K562 (cell line): ENCODE measurements around the gene ALG11. TPM values are rescaled to one million over a fixed set of nuclear protein-coding genes. Genes with fewer than 3 reads are reported as not detected.

Experiments
- CC2D1A ChIP-seq: fragments of 450-650 bp; IDR thresholded peaks from 2 replicates; pipeline ENCODE4 v1.6.1; 2017; ENCODE audit warnings: mild to moderate bottlenecking
- CREB1 ChIP-seq, 2 experiments: sonication (generic) in 1 of 2; formaldehyde crosslinking in 1 of 2; IDR thresholded peaks; 2 replicates each; pipeline versions ENCODE4 v1.6.1 to v1.8.0; 2012 to 2022; ENCODE audit warnings: inconsistent platforms in 1 of 2, mild to moderate bottlenecking in 1 of 2, missing genetic modification reagents in 1 of 2, moderate library complexity in 1 of 2
- KAT7 ChIP-seq: sonication (generic); formaldehyde crosslinking; IDR thresholded peaks from 2 replicates; pipeline ENCODE4 v1.8.0; 2022; ENCODE audit warnings: missing genetic modification reagents, mild to moderate bottlenecking, borderline replicate concordance
- MBD2 ChIP-seq: sonication (generic); IDR thresholded peaks from 2 replicates; pipeline ENCODE4 v1.6.1; 2016; ENCODE audit warnings: low read depth, borderline replicate concordance
- PHB2 ChIP-seq: fragments of 450-650 bp; IDR thresholded peaks from 2 replicates; pipeline ENCODE4 v1.6.1; 2017; ENCODE audit warnings: low read depth
- PHF20 ChIP-seq: fragments of 450-650 bp; IDR thresholded peaks from 2 replicates; pipeline ENCODE4 v1.6.1; 2018; ENCODE audit not compliant: partially characterized antibody
- PTRF ChIP-seq: fragments of 450-650 bp; IDR thresholded peaks from 2 replicates; pipeline ENCODE4 v1.6.1; 2016; ENCODE audit warnings: mild to moderate bottlenecking, missing genetic modification characterization, missing compliant biosample characterization
- SRSF1 ChIP-seq: fragments of 200-400 bp; formaldehyde crosslinking; IDR thresholded peaks from 2 replicates; pipeline ENCODE4 v1.6.1; 2017; ENCODE audit warnings: mild to moderate bottlenecking, low read depth, low read length, moderate library complexity
- TAF9B ChIP-seq: fragments of 450-650 bp; IDR thresholded peaks from 2 replicates; pipeline ENCODE4 v1.6.1; 2018; ENCODE audit warnings: mild to moderate bottlenecking; ENCODE audit not compliant: partially characterized antibody
- YY1 ChIP-seq, 3 experiments: IDR thresholded peaks; 2 replicates each; pipeline ENCODE4 v1.6.1; 2011; ENCODE audit warnings: low read length in 2 of 3, mild to moderate bottlenecking in 2 of 3, moderate library complexity in 2 of 3, borderline replicate concordance in 1 of 3, control low read depth in 1 of 3, low read depth in 1 of 3; ENCODE audit not compliant: insufficient read depth in 3 of 3, insufficient replicate concordance in 2 of 3, control insufficient read depth in 1 of 3, insufficient read length in 1 of 3; ENCODE audit errors: extremely low read depth in 1 of 3
- polyA plus RNA-seq, 8 experiments: library from polyadenylated mRNA; depleted of rRNA in 4 of 8; stranded (reverse) in 5 of 8; unstranded in 3 of 8; fragments of >200 nt; fragmentation: Nextera tagmentation in 2 of 8; fragmentation: Illumina TruSeq in 1 of 8; extraction: Ambion mirVana in 2 of 8; extraction: Trizol in 1 of 8; gene quantifications; 2 replicates each; pipeline versions ENCODE4 v1.2.1 to v1.2.3, GENCODE V29; 2011 to 2014; ENCODE audit warnings: inconsistent platforms in 1 of 8, missing spikeins in 1 of 8
- total RNA-seq, 7 experiments: library from RNA; depleted of rRNA in 6 of 7; stranded (reverse); fragments of >200 nt in 6 of 7; fragmentation: Illumina TruSeq in 2 of 7; extraction: Trizol in 2 of 7; gene quantifications; 2 replicates each; pipeline versions ENCODE4 v1.2.1 to v1.2.3, GENCODE V29; 2011 to 2021; ENCODE audit warnings: low replicate concordance in 1 of 7
- TF ChIP-seq, protein P1 (sequence below): fragments of 450-650 bp; IDR thresholded peaks from 2 replicates; pipeline ENCODE4 v1.6.1; 2016; ENCODE audit warnings: mild to moderate bottlenecking, moderate library complexity
- TF ChIP-seq, protein P2 (sequence below): fragments of 250-450 bp; sonication (Bioruptor Pico); IDR thresholded peaks from 2 replicates; pipeline ENCODE4 v1.9.0; 2021; ENCODE audit warnings: mild to moderate bottlenecking, inconsistent platforms

ALG11 gene
- total and polyA plus RNA-seq, 9 of the 15 experiments (the other 6 are each of a cell fraction or from before 2014, with no cell fraction given), result 7.3 to 19.2 (median 16.3) TPM

DNA sequence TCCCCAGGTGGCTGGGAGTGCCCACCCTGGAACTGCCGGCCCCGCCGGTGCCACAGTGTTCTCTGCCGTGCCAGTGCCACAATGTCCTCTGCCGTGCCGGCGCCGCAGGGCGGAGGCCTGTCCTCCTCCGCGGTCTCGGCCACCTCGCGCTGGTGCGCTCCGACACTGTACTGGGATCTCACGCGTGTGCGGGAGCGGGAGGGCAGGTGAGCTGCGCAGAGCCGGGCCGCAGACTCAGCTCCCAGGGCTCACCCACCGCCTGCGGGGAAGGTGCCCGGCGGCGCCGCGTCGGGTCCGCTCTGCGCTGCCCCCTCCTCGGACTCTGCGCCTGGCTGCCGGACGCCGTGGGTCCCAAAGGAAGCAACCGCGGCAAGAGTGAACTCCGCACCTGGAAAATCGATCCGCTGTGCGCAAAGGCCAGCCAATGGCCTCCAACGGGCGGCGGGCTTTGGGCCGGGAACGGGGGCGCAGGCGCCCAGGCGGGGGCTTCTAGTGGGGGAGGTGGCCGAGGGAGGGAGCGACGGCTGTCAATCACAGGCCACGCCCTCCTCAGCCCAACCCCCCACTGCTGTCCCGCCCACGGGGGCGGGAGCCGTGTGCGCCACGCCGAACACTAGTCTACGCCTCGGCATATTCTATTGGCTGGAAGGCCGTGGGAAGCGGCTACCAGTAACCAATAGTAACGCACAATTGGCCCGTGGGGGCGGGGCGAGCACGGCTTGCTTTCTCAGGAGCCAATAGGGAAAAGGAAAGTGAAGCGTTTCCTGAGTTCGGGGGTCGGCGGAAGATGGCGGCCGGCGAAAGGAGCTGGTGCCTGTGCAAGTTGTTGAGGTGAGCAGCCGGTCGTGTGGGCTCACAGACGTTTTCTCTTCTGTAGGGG lies at the start of gene ALG11 (continued):
- TF ChIP-seq, protein P1, sequence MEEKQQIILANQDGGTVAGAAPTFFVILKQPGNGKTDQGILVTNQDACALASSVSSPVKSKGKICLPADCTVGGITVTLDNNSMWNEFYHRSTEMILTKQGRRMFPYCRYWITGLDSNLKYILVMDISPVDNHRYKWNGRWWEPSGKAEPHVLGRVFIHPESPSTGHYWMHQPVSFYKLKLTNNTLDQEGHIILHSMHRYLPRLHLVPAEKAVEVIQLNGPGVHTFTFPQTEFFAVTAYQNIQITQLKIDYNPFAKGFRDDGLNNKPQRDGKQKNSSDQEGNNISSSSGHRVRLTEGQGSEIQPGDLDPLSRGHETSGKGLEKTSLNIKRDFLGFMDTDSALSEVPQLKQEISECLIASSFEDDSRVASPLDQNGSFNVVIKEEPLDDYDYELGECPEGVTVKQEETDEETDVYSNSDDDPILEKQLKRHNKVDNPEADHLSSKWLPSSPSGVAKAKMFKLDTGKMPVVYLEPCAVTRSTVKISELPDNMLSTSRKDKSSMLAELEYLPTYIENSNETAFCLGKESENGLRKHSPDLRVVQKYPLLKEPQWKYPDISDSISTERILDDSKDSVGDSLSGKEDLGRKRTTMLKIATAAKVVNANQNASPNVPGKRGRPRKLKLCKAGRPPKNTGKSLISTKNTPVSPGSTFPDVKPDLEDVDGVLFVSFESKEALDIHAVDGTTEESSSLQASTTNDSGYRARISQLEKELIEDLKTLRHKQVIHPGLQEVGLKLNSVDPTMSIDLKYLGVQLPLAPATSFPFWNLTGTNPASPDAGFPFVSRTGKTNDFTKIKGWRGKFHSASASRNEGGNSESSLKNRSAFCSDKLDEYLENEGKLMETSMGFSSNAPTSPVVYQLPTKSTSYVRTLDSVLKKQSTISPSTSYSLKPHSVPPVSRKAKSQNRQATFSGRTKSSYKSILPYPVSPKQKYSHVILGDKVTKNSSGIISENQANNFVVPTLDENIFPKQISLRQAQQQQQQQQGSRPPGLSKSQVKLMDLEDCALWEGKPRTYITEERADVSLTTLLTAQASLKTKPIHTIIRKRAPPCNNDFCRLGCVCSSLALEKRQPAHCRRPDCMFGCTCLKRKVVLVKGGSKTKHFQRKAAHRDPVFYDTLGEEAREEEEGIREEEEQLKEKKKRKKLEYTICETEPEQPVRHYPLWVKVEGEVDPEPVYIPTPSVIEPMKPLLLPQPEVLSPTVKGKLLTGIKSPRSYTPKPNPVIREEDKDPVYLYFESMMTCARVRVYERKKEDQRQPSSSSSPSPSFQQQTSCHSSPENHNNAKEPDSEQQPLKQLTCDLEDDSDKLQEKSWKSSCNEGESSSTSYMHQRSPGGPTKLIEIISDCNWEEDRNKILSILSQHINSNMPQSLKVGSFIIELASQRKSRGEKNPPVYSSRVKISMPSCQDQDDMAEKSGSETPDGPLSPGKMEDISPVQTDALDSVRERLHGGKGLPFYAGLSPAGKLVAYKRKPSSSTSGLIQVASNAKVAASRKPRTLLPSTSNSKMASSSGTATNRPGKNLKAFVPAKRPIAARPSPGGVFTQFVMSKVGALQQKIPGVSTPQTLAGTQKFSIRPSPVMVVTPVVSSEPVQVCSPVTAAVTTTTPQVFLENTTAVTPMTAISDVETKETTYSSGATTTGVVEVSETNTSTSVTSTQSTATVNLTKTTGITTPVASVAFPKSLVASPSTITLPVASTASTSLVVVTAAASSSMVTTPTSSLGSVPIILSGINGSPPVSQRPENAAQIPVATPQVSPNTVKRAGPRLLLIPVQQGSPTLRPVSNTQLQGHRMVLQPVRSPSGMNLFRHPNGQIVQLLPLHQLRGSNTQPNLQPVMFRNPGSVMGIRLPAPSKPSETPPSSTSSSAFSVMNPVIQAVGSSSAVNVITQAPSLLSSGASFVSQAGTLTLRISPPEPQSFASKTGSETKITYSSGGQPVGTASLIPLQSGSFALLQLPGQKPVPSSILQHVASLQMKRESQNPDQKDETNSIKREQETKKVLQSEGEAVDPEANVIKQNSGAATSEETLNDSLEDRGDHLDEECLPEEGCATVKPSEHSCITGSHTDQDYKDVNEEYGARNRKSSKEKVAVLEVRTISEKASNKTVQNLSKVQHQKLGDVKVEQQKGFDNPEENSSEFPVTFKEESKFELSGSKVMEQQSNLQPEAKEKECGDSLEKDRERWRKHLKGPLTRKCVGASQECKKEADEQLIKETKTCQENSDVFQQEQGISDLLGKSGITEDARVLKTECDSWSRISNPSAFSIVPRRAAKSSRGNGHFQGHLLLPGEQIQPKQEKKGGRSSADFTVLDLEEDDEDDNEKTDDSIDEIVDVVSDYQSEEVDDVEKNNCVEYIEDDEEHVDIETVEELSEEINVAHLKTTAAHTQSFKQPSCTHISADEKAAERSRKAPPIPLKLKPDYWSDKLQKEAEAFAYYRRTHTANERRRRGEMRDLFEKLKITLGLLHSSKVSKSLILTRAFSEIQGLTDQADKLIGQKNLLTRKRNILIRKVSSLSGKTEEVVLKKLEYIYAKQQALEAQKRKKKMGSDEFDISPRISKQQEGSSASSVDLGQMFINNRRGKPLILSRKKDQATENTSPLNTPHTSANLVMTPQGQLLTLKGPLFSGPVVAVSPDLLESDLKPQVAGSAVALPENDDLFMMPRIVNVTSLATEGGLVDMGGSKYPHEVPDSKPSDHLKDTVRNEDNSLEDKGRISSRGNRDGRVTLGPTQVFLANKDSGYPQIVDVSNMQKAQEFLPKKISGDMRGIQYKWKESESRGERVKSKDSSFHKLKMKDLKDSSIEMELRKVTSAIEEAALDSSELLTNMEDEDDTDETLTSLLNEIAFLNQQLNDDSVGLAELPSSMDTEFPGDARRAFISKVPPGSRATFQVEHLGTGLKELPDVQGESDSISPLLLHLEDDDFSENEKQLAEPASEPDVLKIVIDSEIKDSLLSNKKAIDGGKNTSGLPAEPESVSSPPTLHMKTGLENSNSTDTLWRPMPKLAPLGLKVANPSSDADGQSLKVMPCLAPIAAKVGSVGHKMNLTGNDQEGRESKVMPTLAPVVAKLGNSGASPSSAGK, result peak; percentile 60
- TF ChIP-seq MBD2 (peak; percentile 86), CREB1 (IDR thresholded peaks at IDR 0.05) (peak; percentile 52), CREB1 (CRISPR knock-in tag; IDR thresholded peaks at IDR 0.05) (no peak), PHF20 (peak; percentile 76), PTRF (tag) (no peak), SRSF1 (no peak), YY1 (IDR thresholded peaks at IDR 0.05; ENCODE audit: borderline replicate concordance in 1 of 3, control insufficient read depth in 1 of 3, extremely low read depth in 1 of 3, insufficient read depth in 3 of 3, insufficient read length in 1 of 3, insufficient replicate concordance in 2 of 3, low read depth in 1 of 3, low read length in 2 of 3) (peak; percentile 65 to 96 (median 91)), KAT7 (peak; percentile 82; the same call in 1 of the 2 replicates), TAF9B (peak; percentile 64), PHB2 (no peak), CC2D1A (peak; percentile 53; the same call in 1 of the 2 replicates)
- TF ChIP-seq, protein P2, sequence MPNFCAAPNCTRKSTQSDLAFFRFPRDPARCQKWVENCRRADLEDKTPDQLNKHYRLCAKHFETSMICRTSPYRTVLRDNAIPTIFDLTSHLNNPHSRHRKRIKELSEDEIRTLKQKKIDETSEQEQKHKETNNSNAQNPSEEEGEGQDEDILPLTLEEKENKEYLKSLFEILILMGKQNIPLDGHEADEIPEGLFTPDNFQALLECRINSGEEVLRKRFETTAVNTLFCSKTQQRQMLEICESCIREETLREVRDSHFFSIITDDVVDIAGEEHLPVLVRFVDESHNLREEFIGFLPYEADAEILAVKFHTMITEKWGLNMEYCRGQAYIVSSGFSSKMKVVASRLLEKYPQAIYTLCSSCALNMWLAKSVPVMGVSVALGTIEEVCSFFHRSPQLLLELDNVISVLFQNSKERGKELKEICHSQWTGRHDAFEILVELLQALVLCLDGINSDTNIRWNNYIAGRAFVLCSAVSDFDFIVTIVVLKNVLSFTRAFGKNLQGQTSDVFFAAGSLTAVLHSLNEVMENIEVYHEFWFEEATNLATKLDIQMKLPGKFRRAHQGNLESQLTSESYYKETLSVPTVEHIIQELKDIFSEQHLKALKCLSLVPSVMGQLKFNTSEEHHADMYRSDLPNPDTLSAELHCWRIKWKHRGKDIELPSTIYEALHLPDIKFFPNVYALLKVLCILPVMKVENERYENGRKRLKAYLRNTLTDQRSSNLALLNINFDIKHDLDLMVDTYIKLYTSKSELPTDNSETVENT, result peak; percentile 5; the same call in 1 of the 2 replicates
